ENCODE data around the gene MRTFA. TPM values are rescaled to one million over a fixed set of nuclear protein-coding genes. Genes with fewer than 3 reads are reported as not detected.

Gene MRTFA
- total RNA-seq, 4 donors from 2014 or later, result 32.6 to 173 (median 76.1) TPM

DNA sequence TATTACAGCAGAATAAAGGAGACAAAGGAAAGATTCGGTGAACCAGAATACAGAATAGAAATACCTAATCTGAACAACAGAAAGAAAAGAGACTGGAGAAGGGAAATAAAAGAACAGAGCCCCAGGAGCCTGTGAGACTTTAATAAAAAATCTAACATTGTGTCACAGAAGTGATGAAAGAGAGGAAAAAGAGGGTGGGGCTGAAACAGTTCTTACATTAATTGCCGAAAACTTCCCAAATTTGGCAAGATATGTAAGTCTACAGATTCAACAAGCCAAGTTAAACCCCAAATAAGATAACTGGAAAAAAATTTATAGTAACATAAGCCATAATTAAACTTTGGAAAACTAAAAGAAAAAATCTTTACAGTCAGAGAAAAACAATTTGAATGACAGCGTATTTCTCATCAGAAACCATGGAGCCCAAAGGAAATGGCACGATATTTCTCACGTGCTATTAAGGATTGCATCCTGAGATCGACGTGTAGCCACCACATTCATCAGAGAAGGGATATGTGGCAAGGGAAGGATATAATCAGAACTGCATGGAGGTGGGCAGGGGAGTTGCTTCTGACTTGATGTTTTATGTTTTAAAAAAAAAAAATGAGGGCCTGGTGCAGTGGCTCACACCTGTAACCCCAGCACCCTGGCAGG lies 192.2 kb downstream of the MRTFA start:
- H3K27ac ChIP-seq, result no peak overlapping the region
- TF ChIP-seq POLR2A (IDR thresholded peaks at IDR 0.05), result no peak
- TF ChIP-seq, protein P1, sequence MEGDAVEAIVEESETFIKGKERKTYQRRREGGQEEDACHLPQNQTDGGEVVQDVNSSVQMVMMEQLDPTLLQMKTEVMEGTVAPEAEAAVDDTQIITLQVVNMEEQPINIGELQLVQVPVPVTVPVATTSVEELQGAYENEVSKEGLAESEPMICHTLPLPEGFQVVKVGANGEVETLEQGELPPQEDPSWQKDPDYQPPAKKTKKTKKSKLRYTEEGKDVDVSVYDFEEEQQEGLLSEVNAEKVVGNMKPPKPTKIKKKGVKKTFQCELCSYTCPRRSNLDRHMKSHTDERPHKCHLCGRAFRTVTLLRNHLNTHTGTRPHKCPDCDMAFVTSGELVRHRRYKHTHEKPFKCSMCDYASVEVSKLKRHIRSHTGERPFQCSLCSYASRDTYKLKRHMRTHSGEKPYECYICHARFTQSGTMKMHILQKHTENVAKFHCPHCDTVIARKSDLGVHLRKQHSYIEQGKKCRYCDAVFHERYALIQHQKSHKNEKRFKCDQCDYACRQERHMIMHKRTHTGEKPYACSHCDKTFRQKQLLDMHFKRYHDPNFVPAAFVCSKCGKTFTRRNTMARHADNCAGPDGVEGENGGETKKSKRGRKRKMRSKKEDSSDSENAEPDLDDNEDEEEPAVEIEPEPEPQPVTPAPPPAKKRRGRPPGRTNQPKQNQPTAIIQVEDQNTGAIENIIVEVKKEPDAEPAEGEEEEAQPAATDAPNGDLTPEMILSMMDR (IDR thresholded peaks at IDR 0.05), result no peak
- H3K36me3 ChIP-seq, result no peaks in the 10 kb centered on the region
- no peak overlapping the region for H3K4me3 ChIP-seq
- no peaks in the 10 kb centered on the region for H3K9me3 ChIP-seq
- intact Hi-C loops (cut with DNase I; ENCODE audit: low total_unique reads), result no loop called here
- no peaks in the 10 kb centered on the region for H3K27me3 ChIP-seq
- no peaks in the 10 kb centered on the region for H3K4me1 ChIP-seq
- no peak for DNase-seq

DNA sequence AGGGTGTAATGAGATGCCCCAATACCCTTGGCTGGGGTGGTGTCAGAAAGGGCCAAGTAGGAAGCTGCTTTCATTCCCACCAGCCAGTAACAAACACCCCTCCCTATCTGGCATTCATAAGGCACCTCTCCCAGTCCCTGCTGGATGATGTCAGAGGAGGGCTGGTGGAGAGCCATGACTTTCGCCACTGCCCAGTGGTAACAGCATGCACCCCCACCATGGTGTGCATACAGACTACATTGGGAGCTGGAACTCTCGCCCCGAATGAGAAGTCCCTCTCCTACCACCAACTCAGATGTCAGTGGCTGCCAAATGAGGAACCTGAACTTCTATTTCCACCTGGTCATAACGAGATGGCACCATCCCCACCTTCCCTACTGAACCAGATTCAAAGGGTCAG lies 192.8 kb downstream of the MRTFA start:
- Histone ChIP-seq H3K27ac (no peak overlapping the region), H3K27me3 (no peaks in the 10 kb centered on the region), H3K4me3 (no peak overlapping the region), H3K4me1 (no peaks in the 10 kb centered on the region), H3K9me3 (no peaks in the 10 kb centered on the region), H3K36me3 (no peaks in the 10 kb centered on the region)
- TF ChIP-seq POLR2A (IDR thresholded peaks at IDR 0.05), result no peak
- TF ChIP-seq, protein P1 (IDR thresholded peaks at IDR 0.05), result no peak
- intact Hi-C loops (cut with DNase I; ENCODE audit: low total_unique reads), result no loop called here
- no peak for DNase-seq

DNA sequence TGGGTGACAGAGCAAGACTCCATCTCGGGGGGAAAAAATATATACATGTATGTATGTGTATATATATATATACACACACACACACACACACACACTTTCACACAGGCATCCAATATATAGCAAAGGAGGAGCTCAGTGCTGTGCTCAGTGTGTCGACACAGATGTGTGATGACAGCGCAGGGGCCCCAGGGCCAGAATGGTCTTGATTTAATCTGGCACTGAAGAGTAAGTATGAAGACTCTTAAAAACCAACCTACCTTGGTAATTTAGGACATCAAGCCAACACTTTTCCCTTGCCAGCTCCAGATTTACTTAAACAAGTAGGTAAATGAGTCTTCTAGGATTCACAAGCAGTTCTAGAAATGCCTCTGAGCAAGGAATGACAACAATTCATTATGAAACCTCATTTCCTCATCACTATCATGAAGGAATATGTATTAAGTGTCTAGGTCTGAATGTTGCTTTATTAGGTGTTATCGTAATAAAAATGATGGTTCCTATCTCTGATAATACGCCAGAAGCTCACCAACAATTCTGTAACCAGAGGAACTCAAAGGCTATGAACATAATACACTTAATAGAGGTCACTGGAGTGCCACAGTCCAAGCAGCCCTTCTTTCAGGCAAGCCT lies 194.6 kb downstream of the MRTFA start:
- no peaks in the 10 kb centered on the region for H3K36me3 ChIP-seq
- no peaks in the 10 kb centered on the region for H3K27me3 ChIP-seq
- H3K27ac ChIP-seq, result no peak overlapping the region
- no peak for DNase-seq
- intact Hi-C loops (cut with DNase I; ENCODE audit: low total_unique reads), result no loop called here
- TF ChIP-seq POLR2A (IDR thresholded peaks at IDR 0.05), result no peak
- TF ChIP-seq, protein P1 (IDR thresholded peaks at IDR 0.05), result no peak
- no peak overlapping the region for H3K4me3 ChIP-seq
- H3K4me1 ChIP-seq, result peaks cover 0 to 6% of the 10 kb centered on the region in 2 donors
- no peaks in the 10 kb centered on the region for H3K9me3 ChIP-seq

DNA sequence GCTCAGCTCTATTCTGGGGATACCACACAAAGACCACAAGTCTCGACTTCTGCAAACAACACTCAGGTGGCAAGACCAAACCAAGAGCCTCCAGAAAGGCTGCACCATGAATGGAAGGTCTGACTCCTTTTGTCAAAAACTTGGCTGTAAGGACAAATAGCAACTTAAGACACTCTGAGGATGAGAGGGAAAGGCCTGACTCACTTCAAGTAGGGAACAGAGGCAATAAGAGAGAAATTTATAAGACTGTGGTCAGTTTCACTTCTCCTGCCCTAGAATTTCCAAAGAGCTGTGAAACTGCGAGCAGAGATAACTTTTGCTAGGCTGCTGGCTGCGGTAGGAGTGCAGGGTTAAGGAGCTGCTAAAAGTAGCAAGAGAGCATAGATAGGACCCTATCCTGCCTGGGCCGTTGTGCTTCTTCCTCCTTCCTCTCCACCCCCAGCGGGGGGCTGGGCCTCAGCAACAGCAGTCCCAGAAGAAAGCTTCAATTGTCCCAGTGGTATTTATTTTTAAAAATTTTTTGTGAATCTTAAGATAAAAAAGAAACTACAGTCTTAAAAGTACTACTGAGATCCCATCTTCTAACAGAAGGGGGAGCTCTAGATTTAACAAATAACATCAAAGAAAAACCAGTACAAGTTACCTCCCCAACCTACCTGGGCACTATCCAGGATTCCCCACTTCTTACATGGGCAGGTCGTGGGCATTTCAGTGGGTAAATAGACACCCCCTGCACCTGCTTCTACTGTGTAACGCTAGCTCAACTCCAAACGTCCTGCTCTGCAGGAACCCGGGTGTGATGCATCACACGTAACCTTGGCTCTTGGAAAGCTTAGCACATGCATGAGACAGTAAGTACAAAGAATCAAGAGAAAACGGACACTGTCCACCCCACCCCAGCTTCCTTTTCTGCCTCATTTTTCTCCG lies 199.8 kb downstream of the MRTFA start:
- DNase-seq, result peak; percentile 43 to 46
- H3K36me3 ChIP-seq, result no peaks in the 10 kb centered on the region
- H3K4me3 ChIP-seq, result peak overlapping the region in 1 of 2 donors; percentile 14
- peaks cover 0 to 6% of the 10 kb centered on the region in 2 donors for H3K4me1 ChIP-seq
- TF ChIP-seq, protein P1 (IDR thresholded peaks at IDR 0.05), result peak; percentile 71 to 81 (median 78)
- TF ChIP-seq POLR2A (IDR thresholded peaks at IDR 0.05), result no peak
- H3K27me3 ChIP-seq, result no peaks in the 10 kb centered on the region
- intact Hi-C loops (cut with DNase I; ENCODE audit: low total_unique reads), result loop anchor here (5.0 to 10.0 kb wide), 2 partner anchors 48 to 211 kb away; no protein-coding TSS in a partner anchor
- H3K27ac ChIP-seq, result peak overlapping the region; percentile 82 to 89
- H3K9me3 ChIP-seq, result no peaks in the 10 kb centered on the region

Data from uterus (tissue), 4 donors.